HG03066 (cell line): ENCODE results near the gene TPSG1.
"Not testable (repeated sequence)": the region's sequence is repeated elsewhere in the genome, so short reads cannot be mapped to it uniquely, and the experiment has no call there.

Experiments
- ATAC-seq: cut with Tn5 transposase; IDR thresholded peaks from one replicate; pipeline ENCODE4 v1.9.1; 2021; ENCODE audit warnings: low read depth; ENCODE audit not compliant: unreplicated experiment

Gene TPSG1

GRCh38 chr16:1225051-1225451, at the start of gene TPSG1:
Gene TPSG1 (minus strand): TSS chr16:1225268. CDS start chr16:1225252, 16 bp downstream.
- ATAC-seq = no peak

GRCh38 chr16:1274767-1275166, 49.7 kb upstream of the TPSG1 start:
- no peak for ATAC-seq

GRCh38 chr16:1273816-1274215, 48.7 kb upstream of the TPSG1 start:
- ATAC-seq = no peak

GRCh38 chr16:1272453-1273198, 47.6 kb upstream of the TPSG1 start:
- no peak for ATAC-seq

- ATAC-seq = not testable (repeated sequence)
Measured at GRCh38 chr16:1271724-1272413, 46.8 kb upstream of the TPSG1 start.

- ATAC-seq = no peak
Measured at GRCh38 chr16:1271380-1271723, 46.3 kb upstream of the TPSG1 start.

GRCh38 chr16:1269418-1269817, 44.4 kb upstream of the TPSG1 start:
- not testable (repeated sequence) for ATAC-seq

GRCh38 chr16:1265826-1266225, 40.8 kb upstream of the TPSG1 start:
- ATAC-seq = no peak

- ATAC-seq = no peak
Measured at GRCh38 chr16:1265090-1265630, 40.1 kb upstream of the TPSG1 start.

- ATAC-seq = no peak
Measured at GRCh38 chr16:1264345-1265089, 39.4 kb upstream of the TPSG1 start.

- no peak for ATAC-seq
Measured at GRCh38 chr16:1263591-1264344, 38.7 kb upstream of the TPSG1 start.

GRCh38 chr16:1262846-1263221, 37.8 kb upstream of the TPSG1 start:
- no peak for ATAC-seq

GRCh38 chr16:1262210-1262845, 37.3 kb upstream of the TPSG1 start:
- ATAC-seq = no peak

- no peak for ATAC-seq
Measured at GRCh38 chr16:1261131-1261892, 36.2 kb upstream of the TPSG1 start.

- no peak for ATAC-seq
Measured at GRCh38 chr16:1260101-1260680, 35.1 kb upstream of the TPSG1 start.

GRCh38 chr16:1259760-1260068, 34.6 kb upstream of the TPSG1 start:
- ATAC-seq = no peak

GRCh38 chr16:1258906-1259759, 34.1 kb upstream of the TPSG1 start:
- no peak for ATAC-seq

- ATAC-seq = no peak
Measured at GRCh38 chr16:1258225-1258600, 33.1 kb upstream of the TPSG1 start.
